ENCODE results near the gene ANKRD6.

GRCh38 chr6:89604653-89605052, 171.7 kb downstream of the ANKRD6 start:
- TF ChIP-seq POLR2A (IDR thresholded peaks at IDR 0.05) (no peak), CTCF (IDR thresholded peaks at IDR 0.05) (no peak)
